ENCODE measurements around the gene OXNAD1.

The OXNAD1 gene

DNA sequence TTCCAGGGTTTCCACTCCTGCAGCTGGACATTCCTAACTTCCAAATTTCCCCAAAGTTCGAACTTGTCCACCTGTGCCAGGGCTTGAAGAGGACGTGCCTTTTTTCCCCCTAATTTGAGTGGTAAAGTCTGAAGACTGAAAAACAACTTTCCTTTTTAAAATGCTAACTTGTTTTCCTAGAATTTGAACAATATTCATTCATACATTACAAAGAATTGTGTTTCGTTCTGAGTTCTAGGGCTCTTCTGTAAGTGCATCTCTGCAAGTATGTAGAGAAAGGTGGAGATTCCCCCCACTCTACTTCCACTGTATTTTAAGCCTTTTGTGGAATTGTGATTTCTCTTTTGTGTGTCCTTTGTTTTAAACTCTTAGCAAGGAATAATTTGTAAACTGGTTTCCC is 9.7 kb upstream of the OXNAD1 start:
- TF ChIP-seq ZBTB7A (IDR thresholded peaks at IDR 0.05; ENCODE audit: low read depth) (no peak), CEBPB (IDR thresholded peaks at IDR 0.05) (no peak), USF1 (IDR thresholded peaks at IDR 0.05) (no peak), EP300 (IDR thresholded peaks at IDR 0.05; ENCODE audit: borderline replicate concordance) (no peak), YY1 (IDR thresholded peaks at IDR 0.05; ENCODE audit: low read depth) (no peak), TAF1 (IDR thresholded peaks at IDR 0.05; ENCODE audit: low read depth) (no peak)
- TF ChIP-seq, protein P1, sequence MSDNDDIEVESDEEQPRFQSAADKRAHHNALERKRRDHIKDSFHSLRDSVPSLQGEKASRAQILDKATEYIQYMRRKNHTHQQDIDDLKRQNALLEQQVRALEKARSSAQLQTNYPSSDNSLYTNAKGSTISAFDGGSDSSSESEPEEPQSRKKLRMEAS (IDR thresholded peaks at IDR 0.05), result no peak

DNA sequence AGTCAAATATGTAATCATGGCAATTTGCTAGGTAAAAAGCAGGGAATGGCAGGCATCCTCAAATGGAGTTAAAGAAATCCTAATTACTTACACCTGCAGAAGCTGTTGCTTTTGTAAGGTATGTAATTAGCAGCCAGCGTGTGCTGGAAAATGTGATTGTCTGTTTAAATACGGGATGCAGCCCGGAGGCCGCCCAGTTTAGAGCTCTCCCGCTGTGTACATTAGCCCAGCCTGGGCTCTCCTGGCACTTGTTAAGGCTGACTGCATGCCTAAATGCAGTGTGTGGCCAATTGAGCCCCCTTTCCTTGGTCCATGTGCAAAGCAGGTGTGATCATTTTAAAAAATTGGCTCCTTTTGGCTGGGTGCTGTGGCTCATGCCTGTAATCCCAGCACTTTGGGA is 9.3 kb upstream of the OXNAD1 start:
- TF ChIP-seq RAD21 (IDR thresholded peaks at IDR 0.05; ENCODE audit: low read depth), result no peak
- no peak for TF ChIP-seq NFIC (IDR thresholded peaks at IDR 0.05)

DNA sequence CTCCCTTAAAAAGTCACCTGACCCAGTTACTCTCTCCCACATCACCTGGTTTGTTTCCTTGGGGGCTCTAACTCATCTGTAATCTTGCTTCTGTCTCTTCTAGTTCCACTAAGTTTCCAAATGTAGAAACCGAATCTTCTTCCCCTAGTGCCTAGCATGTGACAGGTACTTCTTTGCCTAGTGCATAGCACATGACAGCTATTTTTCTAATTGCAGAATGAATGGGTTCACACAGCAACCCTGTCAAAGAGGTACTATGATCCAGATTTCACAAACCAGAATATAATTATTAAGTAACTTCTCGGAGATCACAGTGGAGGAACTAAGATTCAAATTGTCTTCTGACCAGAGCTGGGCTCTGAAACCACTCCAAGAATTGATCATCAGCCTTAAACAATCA is 7.7 kb upstream of the OXNAD1 start:
- TF ChIP-seq TAF1 (IDR thresholded peaks at IDR 0.05; ENCODE audit: low read depth), result no peak
- no peak for TF ChIP-seq EGR1 (IDR thresholded peaks at IDR 0.05)
- no peak for TF ChIP-seq ZBTB7A (IDR thresholded peaks at IDR 0.05; ENCODE audit: low read depth)
- no peak for TF ChIP-seq USF1 (IDR thresholded peaks at IDR 0.05)
- no peak for TF ChIP-seq CREB1 (IDR thresholded peaks at IDR 0.05; ENCODE audit: low read depth)
- no peak for TF ChIP-seq CEBPB (IDR thresholded peaks at IDR 0.05)
- TF ChIP-seq FOXM1 (IDR thresholded peaks at IDR 0.05; ENCODE audit: borderline replicate concordance, low read depth), result no peak
- TF ChIP-seq TCF12 (IDR thresholded peaks at IDR 0.05; ENCODE audit: low read depth), result no peak
- TF ChIP-seq TEAD4 (IDR thresholded peaks at IDR 0.05), result no peak
- no peak for TF ChIP-seq NFIC (IDR thresholded peaks at IDR 0.05)
- no peak for TF ChIP-seq EP300 (IDR thresholded peaks at IDR 0.05; ENCODE audit: borderline replicate concordance)
- TF ChIP-seq, protein P2, sequence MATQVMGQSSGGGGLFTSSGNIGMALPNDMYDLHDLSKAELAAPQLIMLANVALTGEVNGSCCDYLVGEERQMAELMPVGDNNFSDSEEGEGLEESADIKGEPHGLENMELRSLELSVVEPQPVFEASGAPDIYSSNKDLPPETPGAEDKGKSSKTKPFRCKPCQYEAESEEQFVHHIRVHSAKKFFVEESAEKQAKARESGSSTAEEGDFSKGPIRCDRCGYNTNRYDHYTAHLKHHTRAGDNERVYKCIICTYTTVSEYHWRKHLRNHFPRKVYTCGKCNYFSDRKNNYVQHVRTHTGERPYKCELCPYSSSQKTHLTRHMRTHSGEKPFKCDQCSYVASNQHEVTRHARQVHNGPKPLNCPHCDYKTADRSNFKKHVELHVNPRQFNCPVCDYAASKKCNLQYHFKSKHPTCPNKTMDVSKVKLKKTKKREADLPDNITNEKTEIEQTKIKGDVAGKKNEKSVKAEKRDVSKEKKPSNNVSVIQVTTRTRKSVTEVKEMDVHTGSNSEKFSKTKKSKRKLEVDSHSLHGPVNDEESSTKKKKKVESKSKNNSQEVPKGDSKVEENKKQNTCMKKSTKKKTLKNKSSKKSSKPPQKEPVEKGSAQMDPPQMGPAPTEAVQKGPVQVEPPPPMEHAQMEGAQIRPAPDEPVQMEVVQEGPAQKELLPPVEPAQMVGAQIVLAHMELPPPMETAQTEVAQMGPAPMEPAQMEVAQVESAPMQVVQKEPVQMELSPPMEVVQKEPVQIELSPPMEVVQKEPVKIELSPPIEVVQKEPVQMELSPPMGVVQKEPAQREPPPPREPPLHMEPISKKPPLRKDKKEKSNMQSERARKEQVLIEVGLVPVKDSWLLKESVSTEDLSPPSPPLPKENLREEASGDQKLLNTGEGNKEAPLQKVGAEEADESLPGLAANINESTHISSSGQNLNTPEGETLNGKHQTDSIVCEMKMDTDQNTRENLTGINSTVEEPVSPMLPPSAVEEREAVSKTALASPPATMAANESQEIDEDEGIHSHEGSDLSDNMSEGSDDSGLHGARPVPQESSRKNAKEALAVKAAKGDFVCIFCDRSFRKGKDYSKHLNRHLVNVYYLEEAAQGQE (IDR thresholded peaks at IDR 0.05; ENCODE audit: low read depth), result no peak
- TF ChIP-seq YY1 (IDR thresholded peaks at IDR 0.05; ENCODE audit: low read depth), result no peak
- no peak for TF ChIP-seq RAD21 (IDR thresholded peaks at IDR 0.05; ENCODE audit: low read depth)
- TF ChIP-seq, protein P1 (IDR thresholded peaks at IDR 0.05), result no peak

DNA sequence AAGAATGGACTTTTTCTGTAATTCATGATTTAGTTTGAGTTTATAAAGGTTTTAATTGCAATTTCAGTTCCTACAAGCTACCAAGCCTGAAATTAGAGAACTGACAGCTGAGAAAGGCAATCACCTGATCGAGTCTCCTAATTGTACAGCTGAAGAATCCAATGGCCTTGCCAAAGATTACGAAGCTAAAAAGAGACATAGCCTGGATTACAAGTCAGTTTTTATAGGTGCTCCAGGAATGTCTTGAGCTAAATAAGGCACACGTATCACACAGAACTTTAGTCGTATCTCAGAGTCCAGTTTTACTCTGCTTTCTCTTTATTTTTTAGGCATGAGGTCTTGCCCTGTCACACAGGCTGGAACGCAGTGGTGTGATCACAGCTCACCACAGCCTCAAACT is 6.8 kb upstream of the OXNAD1 start:
- no peak for TF ChIP-seq TAF1 (IDR thresholded peaks at IDR 0.05; ENCODE audit: low read depth)
- TF ChIP-seq, protein P1 (IDR thresholded peaks at IDR 0.05), result no peak
- TF ChIP-seq, protein P2 (IDR thresholded peaks at IDR 0.05; ENCODE audit: low read depth), result no peak
- TF ChIP-seq CREB1 (IDR thresholded peaks at IDR 0.05; ENCODE audit: low read depth), result no peak
- TF ChIP-seq TEAD4 (IDR thresholded peaks at IDR 0.05), result no peak
- TF ChIP-seq RAD21 (IDR thresholded peaks at IDR 0.05; ENCODE audit: low read depth), result no peak
- TF ChIP-seq TCF12 (IDR thresholded peaks at IDR 0.05; ENCODE audit: low read depth), result no peak
- no peak for TF ChIP-seq NFIC (IDR thresholded peaks at IDR 0.05)
- no peak for TF ChIP-seq USF1 (IDR thresholded peaks at IDR 0.05)
- no peak for TF ChIP-seq CEBPB (IDR thresholded peaks at IDR 0.05)
- no peak for TF ChIP-seq ZBTB7A (IDR thresholded peaks at IDR 0.05; ENCODE audit: low read depth)

DNA sequence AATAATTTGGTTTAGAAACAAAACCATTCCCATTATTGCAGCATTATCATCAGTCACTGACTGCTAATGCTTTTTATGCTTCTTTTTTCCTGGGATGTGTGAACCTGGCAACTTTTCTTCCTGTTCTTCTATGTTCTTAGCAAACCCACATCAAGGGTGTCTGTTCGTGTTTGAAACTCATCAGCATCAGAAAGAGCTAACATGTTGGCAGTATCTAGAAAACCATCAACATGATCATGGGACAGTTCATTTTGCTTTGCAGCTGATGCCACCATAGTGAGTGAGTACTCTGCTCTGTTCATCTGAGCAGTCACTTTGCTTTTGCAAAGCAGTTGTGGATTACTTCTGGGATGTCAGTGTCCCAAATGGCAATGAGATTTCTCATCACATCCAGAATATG is 6.1 kb upstream of the OXNAD1 start:
- TF ChIP-seq ZBTB7A (IDR thresholded peaks at IDR 0.05; ENCODE audit: low read depth) (no peak), YY1 (IDR thresholded peaks at IDR 0.05; ENCODE audit: low read depth) (no peak), EGR1 (IDR thresholded peaks at IDR 0.05) (no peak), CEBPB (IDR thresholded peaks at IDR 0.05) (no peak), RAD21 (IDR thresholded peaks at IDR 0.05; ENCODE audit: low read depth) (no peak), FOXM1 (IDR thresholded peaks at IDR 0.05; ENCODE audit: borderline replicate concordance, low read depth) (no peak)

GRCh38 chr3:16260046-16260445 is 5.0 kb upstream of the OXNAD1 start:
- no peak for TF ChIP-seq TAF1 (IDR thresholded peaks at IDR 0.05; ENCODE audit: low read depth)

Data from Ishikawa (cell line).